Measurements from ENCODE around the gene ARHGEF39.

GRCh38 chr9:35643046-35643445 is 21.9 kb downstream of the ARHGEF39 start:
- TF ChIP-seq CTCF (IDR thresholded peaks at IDR 0.05) (no peak), POLR2A (IDR thresholded peaks at IDR 0.05) (no peak)
